NT2/D1 (cell line): ENCODE data around the gene CTBP1.

ENCODE experiments used
- SUZ12 ChIP-seq: IDR thresholded peaks from 2 replicates; pipeline ENCODE4 v1.6.1; 2011; ENCODE audit not compliant: insufficient read length, insufficient read depth; ENCODE audit errors: extremely low read depth
- YY1 ChIP-seq: IDR thresholded peaks from 2 replicates; pipeline ENCODE4 v1.6.1; 2011; ENCODE audit not compliant: insufficient read length, insufficient read depth

GRCh38 chr4:1180663-1181062, 68.3 kb downstream of the CTBP1 start:
- no peak for TF ChIP-seq YY1
- no peak for TF ChIP-seq SUZ12
